Retinal pigment epithelial cell (primary cell): ENCODE results near the gene QRICH2.
A peak's percentile ranks its signal among the peaks of the same experiment; 100 is the strongest.
"Not testable (repeated sequence)": the region's sequence is repeated elsewhere in the genome, so short reads cannot be mapped to it uniquely, and the experiment has no call there.

ENCODE experiments used
- DNase-seq: peaks from one replicate; pipeline ENCODE4 v3.0.0-alpha.2; 2010; ENCODE audit warnings: low read depth
- H3K4me3 ChIP-seq: 2 replicates; pipeline ENCODE4 v1.5.1; 2011; ENCODE audit warnings: mild to moderate bottlenecking, low read length, control low read depth, moderate library complexity
- TF ChIP-seq, protein P1 (sequence below): conservative IDR thresholded peaks from 2 replicates; pipeline ENCODE4 v1.5.1; 2011; ENCODE audit warnings: low read depth, low read length, control low read depth, inconsistent platforms

Gene QRICH2

GRCh38 chr17:76271669-76272540 is 36.2 kb downstream of the QRICH2 start:
- TF ChIP-seq, protein P1, sequence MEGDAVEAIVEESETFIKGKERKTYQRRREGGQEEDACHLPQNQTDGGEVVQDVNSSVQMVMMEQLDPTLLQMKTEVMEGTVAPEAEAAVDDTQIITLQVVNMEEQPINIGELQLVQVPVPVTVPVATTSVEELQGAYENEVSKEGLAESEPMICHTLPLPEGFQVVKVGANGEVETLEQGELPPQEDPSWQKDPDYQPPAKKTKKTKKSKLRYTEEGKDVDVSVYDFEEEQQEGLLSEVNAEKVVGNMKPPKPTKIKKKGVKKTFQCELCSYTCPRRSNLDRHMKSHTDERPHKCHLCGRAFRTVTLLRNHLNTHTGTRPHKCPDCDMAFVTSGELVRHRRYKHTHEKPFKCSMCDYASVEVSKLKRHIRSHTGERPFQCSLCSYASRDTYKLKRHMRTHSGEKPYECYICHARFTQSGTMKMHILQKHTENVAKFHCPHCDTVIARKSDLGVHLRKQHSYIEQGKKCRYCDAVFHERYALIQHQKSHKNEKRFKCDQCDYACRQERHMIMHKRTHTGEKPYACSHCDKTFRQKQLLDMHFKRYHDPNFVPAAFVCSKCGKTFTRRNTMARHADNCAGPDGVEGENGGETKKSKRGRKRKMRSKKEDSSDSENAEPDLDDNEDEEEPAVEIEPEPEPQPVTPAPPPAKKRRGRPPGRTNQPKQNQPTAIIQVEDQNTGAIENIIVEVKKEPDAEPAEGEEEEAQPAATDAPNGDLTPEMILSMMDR = peak; percentile 3
- H3K4me3 ChIP-seq = peak overlapping the region; percentile 32
- DNase-seq = no peak

- H3K4me3 ChIP-seq = no peak overlapping the region
- TF ChIP-seq, protein P1 = no peak
- DNase-seq = no peak
These were observed 37.1 kb downstream of the QRICH2 start for GRCh38 chr17:76270770-76271668.

GRCh38 chr17:76270127-76270592 is 37.9 kb downstream of the QRICH2 start:
- DNase-seq = no peak
- H3K4me3 ChIP-seq = no peak overlapping the region
- TF ChIP-seq, protein P1 = no peak

GRCh38 chr17:76268991-76269981 is 38.8 kb downstream of the QRICH2 start:
- no peak overlapping the region for H3K4me3 ChIP-seq
- DNase-seq = no peak
- TF ChIP-seq, protein P1 = no peak

GRCh38 chr17:76268015-76268749 is 39.9 kb downstream of the QRICH2 start:
- DNase-seq = no peak
- no peak overlapping the region for H3K4me3 ChIP-seq
- TF ChIP-seq, protein P1 = no peak

GRCh38 chr17:76267581-76268001 is 40.5 kb downstream of the QRICH2 start:
- not testable (repeated sequence) for DNase-seq, H3K4me3 ChIP-seq
